Measurements from ENCODE around the gene GIT1. TPM values are rescaled to one million over a fixed set of nuclear protein-coding genes. Genes with fewer than 3 reads are reported as not detected.
A peak's percentile ranks its signal among the peaks of the same experiment; 100 is the strongest.

The GIT1 gene
- total and polyA plus RNA-seq, 2 of the 13 experiments (the other 11 are each of a cell fraction or from before 2014, with no cell fraction given), result 14.2 to 30.8 TPM

DNA sequence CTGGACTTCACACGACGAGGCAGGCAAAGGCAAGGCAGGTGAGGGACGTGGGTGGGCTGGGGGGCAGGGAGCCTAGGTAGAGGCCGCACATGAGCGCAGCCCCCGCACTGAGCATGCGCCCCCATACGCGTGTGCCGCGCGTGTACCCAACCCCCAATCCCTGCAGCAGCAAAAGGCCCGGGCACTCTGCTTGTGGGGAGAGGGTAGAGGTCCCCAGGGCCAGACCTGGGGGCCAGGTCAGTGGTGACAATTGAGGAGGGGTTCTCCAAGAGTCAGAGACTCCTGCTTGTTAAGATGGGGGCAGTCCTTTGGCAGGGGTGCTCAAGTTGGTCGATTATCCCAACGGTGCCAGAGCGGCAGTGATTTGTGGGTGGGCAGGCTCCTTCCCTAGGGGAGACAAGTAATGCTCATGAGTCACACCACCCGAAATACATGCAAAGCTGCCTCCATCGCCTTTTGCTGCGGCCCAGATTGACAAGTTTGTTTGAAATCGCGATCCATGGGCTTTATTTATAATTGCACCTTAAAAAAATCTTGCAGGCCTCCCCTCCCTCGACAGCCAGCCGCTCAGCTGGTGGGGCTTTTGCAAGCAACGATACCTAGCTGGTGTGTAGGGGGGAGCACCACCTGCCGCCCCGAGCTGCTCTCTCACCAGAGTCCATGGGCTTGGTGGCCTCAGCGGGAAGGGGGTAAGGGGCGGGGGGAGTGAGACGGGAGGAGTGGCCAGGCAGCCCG, 1.1 kb upstream of the GIT1 start (continued):
- TF ChIP-seq, protein P1, sequence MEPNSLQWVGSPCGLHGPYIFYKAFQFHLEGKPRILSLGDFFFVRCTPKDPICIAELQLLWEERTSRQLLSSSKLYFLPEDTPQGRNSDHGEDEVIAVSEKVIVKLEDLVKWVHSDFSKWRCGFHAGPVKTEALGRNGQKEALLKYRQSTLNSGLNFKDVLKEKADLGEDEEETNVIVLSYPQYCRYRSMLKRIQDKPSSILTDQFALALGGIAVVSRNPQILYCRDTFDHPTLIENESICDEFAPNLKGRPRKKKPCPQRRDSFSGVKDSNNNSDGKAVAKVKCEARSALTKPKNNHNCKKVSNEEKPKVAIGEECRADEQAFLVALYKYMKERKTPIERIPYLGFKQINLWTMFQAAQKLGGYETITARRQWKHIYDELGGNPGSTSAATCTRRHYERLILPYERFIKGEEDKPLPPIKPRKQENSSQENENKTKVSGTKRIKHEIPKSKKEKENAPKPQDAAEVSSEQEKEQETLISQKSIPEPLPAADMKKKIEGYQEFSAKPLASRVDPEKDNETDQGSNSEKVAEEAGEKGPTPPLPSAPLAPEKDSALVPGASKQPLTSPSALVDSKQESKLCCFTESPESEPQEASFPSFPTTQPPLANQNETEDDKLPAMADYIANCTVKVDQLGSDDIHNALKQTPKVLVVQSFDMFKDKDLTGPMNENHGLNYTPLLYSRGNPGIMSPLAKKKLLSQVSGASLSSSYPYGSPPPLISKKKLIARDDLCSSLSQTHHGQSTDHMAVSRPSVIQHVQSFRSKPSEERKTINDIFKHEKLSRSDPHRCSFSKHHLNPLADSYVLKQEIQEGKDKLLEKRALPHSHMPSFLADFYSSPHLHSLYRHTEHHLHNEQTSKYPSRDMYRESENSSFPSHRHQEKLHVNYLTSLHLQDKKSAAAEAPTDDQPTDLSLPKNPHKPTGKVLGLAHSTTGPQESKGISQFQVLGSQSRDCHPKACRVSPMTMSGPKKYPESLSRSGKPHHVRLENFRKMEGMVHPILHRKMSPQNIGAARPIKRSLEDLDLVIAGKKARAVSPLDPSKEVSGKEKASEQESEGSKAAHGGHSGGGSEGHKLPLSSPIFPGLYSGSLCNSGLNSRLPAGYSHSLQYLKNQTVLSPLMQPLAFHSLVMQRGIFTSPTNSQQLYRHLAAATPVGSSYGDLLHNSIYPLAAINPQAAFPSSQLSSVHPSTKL (CRISPR knock-in tag; IDR thresholded peaks at IDR 0.05), result no peak
- TF ChIP-seq ZNF674 (CRISPR knock-in tag; IDR thresholded peaks at IDR 0.05; ENCODE audit: low read depth), result no peak
- no peak for TF ChIP-seq MBD4 (IDR thresholded peaks at IDR 0.05; ENCODE audit: borderline replicate concordance, low read length)
- no peak for TF ChIP-seq BRD4 (CRISPR knock-in tag; IDR thresholded peaks at IDR 0.05)
- TF ChIP-seq ELF3 (CRISPR knock-in tag; IDR thresholded peaks at IDR 0.05), result no peak
- TF ChIP-seq ZNF180 (CRISPR knock-in tag; IDR thresholded peaks at IDR 0.05; ENCODE audit: borderline replicate concordance, low read depth), result peak; percentile 40; the same call in 1 of the 2 replicates
- TF ChIP-seq ZNF44 (CRISPR knock-in tag; IDR thresholded peaks at IDR 0.05), result no peak
- no peak; the same call in 1 of the 2 replicates for TF ChIP-seq ZMYM2 (CRISPR knock-in tag; IDR thresholded peaks at IDR 0.05)
- TF ChIP-seq HNRNPLL (IDR thresholded peaks at IDR 0.05; ENCODE audit: low read depth, low read length, poor library complexity, severe bottlenecking), result no peak
- TF ChIP-seq, protein P2, sequence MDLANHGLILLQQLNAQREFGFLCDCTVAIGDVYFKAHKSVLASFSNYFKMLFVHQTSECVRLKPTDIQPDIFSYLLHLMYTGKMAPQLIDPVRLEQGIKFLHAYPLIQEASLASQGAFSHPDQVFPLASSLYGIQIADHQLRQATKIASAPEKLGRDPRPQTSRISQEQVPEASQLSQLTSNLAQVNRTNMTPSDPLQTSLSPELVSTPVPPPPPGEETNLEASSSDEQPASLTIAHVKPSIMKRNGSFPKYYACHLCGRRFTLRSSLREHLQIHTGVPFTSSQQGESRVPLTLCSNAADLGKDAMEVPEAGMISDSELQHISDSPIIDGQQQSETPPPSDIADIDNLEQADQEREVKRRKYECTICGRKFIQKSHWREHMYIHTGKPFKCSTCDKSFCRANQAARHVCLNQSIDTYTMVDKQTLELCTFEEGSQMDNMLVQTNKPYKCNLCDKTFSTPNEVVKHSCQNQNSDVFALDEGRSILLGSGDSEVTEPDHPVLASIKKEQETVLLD (CRISPR knock-in tag; IDR thresholded peaks at IDR 0.05; ENCODE audit: low read depth), result no peak
- TF ChIP-seq JARID2 (CRISPR knock-in tag; IDR thresholded peaks at IDR 0.05; ENCODE audit: insufficient replicate concordance), result no peak
- TF ChIP-seq REPIN1 (CRISPR knock-in tag; IDR thresholded peaks at IDR 0.05; ENCODE audit: borderline replicate concordance, low read depth), result no peak
- TF ChIP-seq KDM3A (CRISPR knock-in tag; IDR thresholded peaks at IDR 0.05; ENCODE audit: low read depth), result no peak
- TF ChIP-seq DNMT1 (CRISPR knock-in tag; IDR thresholded peaks at IDR 0.05), result no peak
- TF ChIP-seq EHMT2 (IDR thresholded peaks at IDR 0.05; ENCODE audit: borderline replicate concordance, low read depth, low read length), result no peak
- TF ChIP-seq AHR (CRISPR knock-in tag; IDR thresholded peaks at IDR 0.05), result no peak
- no peak for TF ChIP-seq KLF15 (CRISPR knock-in tag; IDR thresholded peaks at IDR 0.05; ENCODE audit: borderline replicate concordance)
- TF ChIP-seq, protein P3, sequence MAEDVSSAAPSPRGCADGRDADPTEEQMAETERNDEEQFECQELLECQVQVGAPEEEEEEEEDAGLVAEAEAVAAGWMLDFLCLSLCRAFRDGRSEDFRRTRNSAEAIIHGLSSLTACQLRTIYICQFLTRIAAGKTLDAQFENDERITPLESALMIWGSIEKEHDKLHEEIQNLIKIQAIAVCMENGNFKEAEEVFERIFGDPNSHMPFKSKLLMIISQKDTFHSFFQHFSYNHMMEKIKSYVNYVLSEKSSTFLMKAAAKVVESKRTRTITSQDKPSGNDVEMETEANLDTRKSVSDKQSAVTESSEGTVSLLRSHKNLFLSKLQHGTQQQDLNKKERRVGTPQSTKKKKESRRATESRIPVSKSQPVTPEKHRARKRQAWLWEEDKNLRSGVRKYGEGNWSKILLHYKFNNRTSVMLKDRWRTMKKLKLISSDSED (CRISPR knock-in tag; IDR thresholded peaks at IDR 0.05), result no peak
- no peak for TF ChIP-seq GTF2F1 (IDR thresholded peaks at IDR 0.05; ENCODE audit: low read length)
- TF ChIP-seq, protein P4, sequence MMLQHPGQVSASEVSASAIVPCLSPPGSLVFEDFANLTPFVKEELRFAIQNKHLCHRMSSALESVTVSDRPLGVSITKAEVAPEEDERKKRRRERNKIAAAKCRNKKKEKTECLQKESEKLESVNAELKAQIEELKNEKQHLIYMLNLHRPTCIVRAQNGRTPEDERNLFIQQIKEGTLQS (CRISPR knock-in tag; IDR thresholded peaks at IDR 0.05), result no peak
- no peak for TF ChIP-seq ZNF577 (CRISPR knock-in tag; IDR thresholded peaks at IDR 0.05; ENCODE audit: borderline replicate concordance, low read depth)
- 0 out of 2 replicates have a peak, but pooled peaks have one; percentile 7 for TF ChIP-seq ZNF563 (CRISPR knock-in tag; IDR thresholded peaks at IDR 0.05)
- TF ChIP-seq ZNF432 (CRISPR knock-in tag; IDR thresholded peaks at IDR 0.05; ENCODE audit: borderline replicate concordance), result no peak
- no peak for TF ChIP-seq ZNF326 (CRISPR knock-in tag; IDR thresholded peaks at IDR 0.05; ENCODE audit: borderline replicate concordance)
